ENCODE data around the gene CFAP65. TPM values are rescaled to one million over a fixed set of nuclear protein-coding genes. Genes with fewer than 3 reads are reported as not detected.

CFAP65 gene
- polyA plus RNA-seq, 1 experiment: not detected

DNA sequence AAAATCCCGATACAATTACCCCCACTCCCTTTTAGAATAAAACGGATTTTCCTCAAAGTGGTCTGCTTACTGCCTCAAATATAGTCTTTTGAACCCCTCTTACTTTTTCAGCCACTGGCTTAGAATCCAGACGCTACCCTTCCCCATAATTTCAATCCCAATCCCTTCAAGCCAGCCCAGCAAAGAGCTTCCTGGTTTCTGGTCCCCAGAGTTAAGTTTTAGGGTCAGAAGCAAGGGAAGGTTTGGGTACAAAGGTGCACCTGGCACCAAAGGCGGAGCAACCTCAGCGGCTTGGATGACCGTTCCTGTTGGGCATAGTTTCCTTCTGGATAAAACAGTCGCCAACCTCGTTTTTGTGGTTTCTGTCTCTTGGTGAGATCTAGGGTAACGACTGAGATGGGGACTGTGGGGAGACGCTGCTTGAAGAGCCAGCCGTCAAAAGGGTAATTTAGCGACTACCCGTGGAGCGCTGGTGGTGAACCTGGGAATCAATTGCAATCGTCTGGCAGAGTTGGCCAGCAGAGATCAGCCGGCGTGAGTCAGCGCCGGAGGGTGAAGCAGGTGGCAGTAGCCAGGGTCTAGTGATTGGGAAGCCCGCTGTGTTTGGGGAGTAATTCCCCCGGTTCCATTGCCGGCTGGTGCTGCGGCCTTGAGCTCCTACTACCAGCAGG, 57.9 kb downstream of the CFAP65 start:
- Histone ChIP-seq H3K27me3 (ENCODE audit: control insufficient read depth, insufficient read depth, low read length) (peaks cover 76% of the 10 kb centered on the region), H3K4me3 (ENCODE audit: low read depth, low read length) (no peak overlapping the region), H3K9me3 (ENCODE audit: control insufficient read depth, insufficient read depth, low read length) (peaks cover 5% of the 10 kb centered on the region; the same call in 1 of the 2 replicates), H3K27ac (ENCODE audit: low read depth, low read length) (no peak overlapping the region)
- ChIA-PET CTCF (interaction anchor here (0.9 kb wide), 1 partner anchor 9 kb away, joined by 3 read pairs; no protein-coding TSS in a partner anchor), POLR2A (no interaction called here)
- no peak for TF ChIP-seq CTCF (IDR thresholded peaks at IDR 0.05; ENCODE audit: low read depth, low read length)
- DNase-seq (ENCODE audit: low read depth, low spot score): no peak

GRCh38 chr2:218982586-218983262, 58.6 kb downstream of the CFAP65 start:
- Histone ChIP-seq H3K4me3 (ENCODE audit: low read depth, low read length) (no peak overlapping the region), H3K27me3 (ENCODE audit: control insufficient read depth, insufficient read depth, low read length) (peaks cover 72% of the 10 kb centered on the region), H3K9me3 (ENCODE audit: control insufficient read depth, insufficient read depth, low read length) (peaks cover 5% of the 10 kb centered on the region; the same call in 1 of the 2 replicates), H3K27ac (ENCODE audit: low read depth, low read length) (no peak overlapping the region)
- CTCF ChIA-PET: interaction anchor here (0.9 to 1.8 kb wide), 3 partner anchors 11 to 42 kb away, joined by 4 to 10 read pairs (median 4); no protein-coding TSS in a partner anchor
- POLR2A ChIA-PET: no interaction called here
- TF ChIP-seq CTCF (IDR thresholded peaks at IDR 0.05; ENCODE audit: low read depth, low read length): no peak
- DNase-seq (ENCODE audit: low read depth, low spot score): no peak

GRCh38 chr2:218981881-218982585, 59.3 kb downstream of the CFAP65 start:
- ChIA-PET POLR2A (no interaction called here), CTCF (interaction anchor here (0.9 to 2.5 kb wide), 7 partner anchors 12 to 137 kb away, joined by 4 to 12 read pairs (median 8); no protein-coding TSS in a partner anchor)
- H3K4me3 ChIP-seq (ENCODE audit: low read depth, low read length): peak overlapping the region; percentile 20
- no peak overlapping the region for H3K27ac ChIP-seq (ENCODE audit: low read depth, low read length)
- DNase-seq (ENCODE audit: low read depth, low spot score): no peak
- H3K9me3 ChIP-seq (ENCODE audit: control insufficient read depth, insufficient read depth, low read length): peaks cover 5% of the 10 kb centered on the region; the same call in 1 of the 2 replicates
- H3K27me3 ChIP-seq (ENCODE audit: control insufficient read depth, insufficient read depth, low read length): peaks cover 70% of the 10 kb centered on the region
- TF ChIP-seq CTCF (IDR thresholded peaks at IDR 0.05; ENCODE audit: low read depth, low read length): no peak

DNA sequence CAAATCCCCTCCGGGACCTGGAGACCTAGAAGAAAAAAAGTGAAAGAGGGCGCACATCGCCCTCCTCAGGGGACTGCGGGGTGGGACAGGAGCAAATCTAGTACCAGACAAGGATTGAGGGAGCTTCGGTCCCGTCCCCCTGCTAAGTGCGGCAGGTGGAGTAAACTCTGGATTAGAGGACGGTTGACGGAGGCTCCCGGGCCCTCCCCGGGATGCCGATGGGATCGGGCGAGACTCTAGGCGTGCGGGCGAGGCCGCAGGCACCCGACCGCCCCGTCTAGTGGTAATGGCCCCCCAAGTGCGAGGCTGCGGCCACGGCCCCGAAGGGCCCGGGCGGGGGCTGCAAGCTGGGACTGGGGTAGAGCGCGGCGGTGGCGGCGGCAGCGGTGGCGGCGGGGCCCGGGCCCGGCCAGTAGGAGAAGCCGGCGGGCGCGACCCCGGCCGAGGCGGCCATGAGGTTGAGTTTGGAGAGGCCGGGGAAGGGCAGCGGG, 59.9 kb downstream of the CFAP65 start:
- Histone ChIP-seq H3K27ac (ENCODE audit: low read depth, low read length) (no peak overlapping the region), H3K9me3 (ENCODE audit: control insufficient read depth, insufficient read depth, low read length) (peaks cover 5% of the 10 kb centered on the region; the same call in 1 of the 2 replicates), H3K4me3 (ENCODE audit: low read depth, low read length) (no peak overlapping the region), H3K27me3 (ENCODE audit: control insufficient read depth, insufficient read depth, low read length) (peaks cover 70% of the 10 kb centered on the region)
- ChIA-PET POLR2A (no interaction called here), CTCF (interaction anchor here (1.3 to 2.5 kb wide), 7 partner anchors 13 to 173 kb away, joined by 4 to 13 read pairs (median 8); no protein-coding TSS in a partner anchor)
- TF ChIP-seq CTCF (IDR thresholded peaks at IDR 0.05; ENCODE audit: low read depth, low read length): 0 out of 2 replicates have a peak, but pooled peaks have one; percentile 0
- DNase-seq (ENCODE audit: low read depth, low spot score): no peak

Data from AG04450 (cell line).